Sigmoid colon (tissue), 7 donors: ENCODE results near the gene SPTBN5. TPM values are rescaled to one million over a fixed set of nuclear protein-coding genes. Genes with fewer than 3 reads are reported as not detected.

Experiments
- DNase-seq: peaks from one replicate; pipeline ENCODE4 v3.0.0-alpha.2; 2019
- H3K27ac ChIP-seq, 4 donors: fragments of 200-600 bp; sonication (generic); one replicate each; pipeline ENCODE4 v1.5.1; 2016 to 2019; ENCODE audit warnings: mild to moderate bottlenecking in 1 of 4
- H3K27me3 ChIP-seq, 3 donors: fragments of 200-600 bp; sonication (generic); one replicate each; pipeline ENCODE4 v1.5.1; 2019; ENCODE audit warnings: mild to moderate bottlenecking in 1 of 3
- H3K36me3 ChIP-seq, 4 donors: fragments of 200-600 bp; sonication (generic); one replicate each; pipeline ENCODE4 v1.5.1; 2016 to 2019
- H3K4me1 ChIP-seq, 4 donors: fragments of 200-600 bp; sonication (generic); one replicate each; pipeline ENCODE4 v1.5.1; 2017 to 2019
- H3K4me3 ChIP-seq, 4 donors: fragments of 200-600 bp; sonication (generic); one replicate each; pipeline ENCODE4 v1.5.1; 2017 to 2019; ENCODE audit warnings: mild to moderate bottlenecking in 2 of 4, moderate library complexity in 1 of 4
- H3K9me3 ChIP-seq, 4 donors: fragments of 200-600 bp in 3 of 4; sonication (generic) in 3 of 4; one replicate each; pipeline versions ENCODE4 v1.5.1 to v1.6.1; 2013 to 2019
- CTCF ChIP-seq, 4 experiments: fragments of 450-650 bp in 3 of 4; fragments of 200-600 bp in 1 of 4; IDR thresholded peaks; one replicate each; pipeline ENCODE4 v1.5.1; 2016 to 2019; ENCODE audit warnings: antibody characterized with exemption in 4 of 4, mild to moderate bottlenecking in 3 of 4, moderate library complexity in 2 of 4
- EP300 ChIP-seq, 4 donors: sonication (generic); formaldehyde crosslinking; IDR thresholded peaks; one replicate each; pipeline ENCODE4 v1.6.1; 2017; ENCODE audit warnings: antibody characterized with exemption in 4 of 4
- POLR2A ChIP-seq, 2 donors: fragments of 450-650 bp; IDR thresholded peaks; one replicate each; pipeline ENCODE4 v1.6.1; 2016; ENCODE audit warnings: antibody characterized with exemption in 2 of 2, mild to moderate bottlenecking in 2 of 2, moderate library complexity in 2 of 2
- POLR2AphosphoS5 ChIP-seq, 4 donors: sonication (generic); formaldehyde crosslinking; IDR thresholded peaks; one replicate each; pipeline ENCODE4 v1.6.1; 2017; ENCODE audit warnings: antibody characterized with exemption in 4 of 4
- WGBS, 2 donors: extraction: QIAGEN DNeasy Blood & Tissue Kit; methylation state at CpG; one replicate each; pipeline ENCODE4 v1.1.7; 2013; 5-methylcytosine and 5-hydroxymethylcytosine counted together
- intact Hi-C: fragments of 100-400 bp; cut with DNase I; formaldehyde crosslinking; loops from one replicate; pipeline ENCODE4 v1.15.1; 2023
- polyA plus RNA-seq, 3 donors: library from polyadenylated mRNA; stranded (reverse); fragments of 200-250 nt; gene quantifications; one replicate each; pipeline ENCODE4 v1.2.3, GENCODE V29; 2013
- total RNA-seq, 4 donors: library from RNA; depleted of rRNA; stranded (reverse); fragments of >200 nt; gene quantifications; one replicate each; pipeline ENCODE4 v1.1.0, GENCODE V29; 2016
- donor health status: healthy with polysubstance abuse.
- donor health status: Bipolar disorder and iron deficiency.
- donor health status: healthy.

The SPTBN5 gene
- total and polyA plus RNA-seq, 7 donors = under 0.01 to 2.3 (median 0.60) TPM

- 77 to 85% methylated on average over 13 of the region's 13 CpGs for WGBS, 2 donors
- H3K36me3 ChIP-seq = no peaks in the 10 kb centered on the region
- DNase-seq = no peak
- intact Hi-C loops = no loop called here
- peaks cover 0 to 20% (median 0%) of the 10 kb centered on the region in 3 donors for H3K27me3 ChIP-seq
- H3K9me3 ChIP-seq = no peaks in the 10 kb centered on the region
- H3K27ac ChIP-seq = no peak overlapping the region
- no peaks in the 10 kb centered on the region for H3K4me1 ChIP-seq
- H3K4me3 ChIP-seq = no peak overlapping the region
- TF ChIP-seq POLR2A (IDR thresholded peaks at IDR 0.05) = no peak
- no peak for TF ChIP-seq POLR2AphosphoS5 (IDR thresholded peaks at IDR 0.05)
- TF ChIP-seq CTCF (IDR thresholded peaks at IDR 0.05) = no peak
- no peak for TF ChIP-seq EP300 (IDR thresholded peaks at IDR 0.05)
These were observed 17.8 kb downstream of the SPTBN5 start for GRCh38 chr15:41876007-41876406.

- Histone ChIP-seq H3K36me3 (no peaks in the 10 kb centered on the region), H3K27me3 (peaks cover 0 to 9% (median 0%) of the 10 kb centered on the region in 3 donors), H3K9me3 (no peaks in the 10 kb centered on the region), H3K4me1 (no peaks in the 10 kb centered on the region), H3K27ac (no peak overlapping the region), H3K4me3 (no peak overlapping the region)
- DNase-seq = no peak
- no peak for TF ChIP-seq CTCF (IDR thresholded peaks at IDR 0.05)
- TF ChIP-seq POLR2AphosphoS5 (IDR thresholded peaks at IDR 0.05) = no peak
- TF ChIP-seq POLR2A (IDR thresholded peaks at IDR 0.05) = no peak
- TF ChIP-seq EP300 (IDR thresholded peaks at IDR 0.05) = no peak
- WGBS, 2 donors = 88 to 93% methylated on average over 12 of the region's 12 CpGs
- intact Hi-C loops = no loop called here
These were observed 19.1 kb downstream of the SPTBN5 start for GRCh38 chr15:41874736-41875135.

- Histone ChIP-seq H3K36me3 (no peaks in the 10 kb centered on the region), H3K27ac (no peak overlapping the region), H3K27me3 (no peaks in the 10 kb centered on the region), H3K4me3 (no peak overlapping the region), H3K9me3 (no peaks in the 10 kb centered on the region), H3K4me1 (no peaks in the 10 kb centered on the region)
- DNase-seq = no peak
- WGBS, 2 donors = 68 to 87% methylated on average over 8 of the region's 8 CpGs
- TF ChIP-seq EP300 (IDR thresholded peaks at IDR 0.05) = no peak
- intact Hi-C loops = no loop called here
These were observed 20.1 kb downstream of the SPTBN5 start for GRCh38 chr15:41873711-41874110.

GRCh38 chr15:41872166-41872747, 21.6 kb downstream of the SPTBN5 start:
- H3K4me1 ChIP-seq = no peaks in the 10 kb centered on the region
- intact Hi-C loops = no loop called here
- no peaks in the 10 kb centered on the region for H3K27me3 ChIP-seq
- no peak overlapping the region for H3K4me3 ChIP-seq
- no peak for TF ChIP-seq CTCF (IDR thresholded peaks at IDR 0.05)
- TF ChIP-seq POLR2A (IDR thresholded peaks at IDR 0.05) = no peak
- no peak for TF ChIP-seq EP300 (IDR thresholded peaks at IDR 0.05)
- TF ChIP-seq POLR2AphosphoS5 (IDR thresholded peaks at IDR 0.05) = no peak
- WGBS, 2 donors = 91 to 94% methylated on average over 9 of the region's 9 CpGs
- no peaks in the 10 kb centered on the region for H3K9me3 ChIP-seq
- H3K27ac ChIP-seq = no peak overlapping the region
- DNase-seq = no peak
- H3K36me3 ChIP-seq = no peaks in the 10 kb centered on the region

- intact Hi-C loops = no loop called here
- Histone ChIP-seq H3K27me3 (no peaks in the 10 kb centered on the region), H3K27ac (no peak overlapping the region)
These were observed 22.5 kb downstream of the SPTBN5 start for GRCh38 chr15:41871175-41871905.

More at GRCh38 chr15:41871175-41871905, 22.5 kb downstream of the SPTBN5 start:
- no peak overlapping the region for H3K4me3 ChIP-seq
- no peaks in the 10 kb centered on the region for H3K36me3 ChIP-seq
- H3K4me1 ChIP-seq = no peaks in the 10 kb centered on the region
- no peaks in the 10 kb centered on the region for H3K9me3 ChIP-seq
- TF ChIP-seq CTCF (IDR thresholded peaks at IDR 0.05) (no peak), POLR2AphosphoS5 (IDR thresholded peaks at IDR 0.05) (no peak), EP300 (IDR thresholded peaks at IDR 0.05) (no peak), POLR2A (IDR thresholded peaks at IDR 0.05) (no peak)
- WGBS, 2 donors = 90 to 95% methylated on average over 19 of the region's 19 CpGs
- DNase-seq = no peak
